Renal cortical epithelial cell (primary cell): ENCODE results near the gene CHPF2. TPM values are rescaled to one million over a fixed set of nuclear protein-coding genes. Genes with fewer than 3 reads are reported as not detected.

Experiments used
- DNase-seq: peaks from one replicate; pipeline ENCODE4 v3.0.0-alpha.2; 2011; ENCODE audit warnings: low read depth
- total RNA-seq: library from RNA; depleted of rRNA; stranded (reverse); fragments of >200 nt; gene quantifications from 2 replicates; pipeline ENCODE4 v1.2.3, GENCODE V29; 2014

The CHPF2 gene
- 49.1 and 65.9 TPM in 2 replicates for total RNA-seq

DNA sequence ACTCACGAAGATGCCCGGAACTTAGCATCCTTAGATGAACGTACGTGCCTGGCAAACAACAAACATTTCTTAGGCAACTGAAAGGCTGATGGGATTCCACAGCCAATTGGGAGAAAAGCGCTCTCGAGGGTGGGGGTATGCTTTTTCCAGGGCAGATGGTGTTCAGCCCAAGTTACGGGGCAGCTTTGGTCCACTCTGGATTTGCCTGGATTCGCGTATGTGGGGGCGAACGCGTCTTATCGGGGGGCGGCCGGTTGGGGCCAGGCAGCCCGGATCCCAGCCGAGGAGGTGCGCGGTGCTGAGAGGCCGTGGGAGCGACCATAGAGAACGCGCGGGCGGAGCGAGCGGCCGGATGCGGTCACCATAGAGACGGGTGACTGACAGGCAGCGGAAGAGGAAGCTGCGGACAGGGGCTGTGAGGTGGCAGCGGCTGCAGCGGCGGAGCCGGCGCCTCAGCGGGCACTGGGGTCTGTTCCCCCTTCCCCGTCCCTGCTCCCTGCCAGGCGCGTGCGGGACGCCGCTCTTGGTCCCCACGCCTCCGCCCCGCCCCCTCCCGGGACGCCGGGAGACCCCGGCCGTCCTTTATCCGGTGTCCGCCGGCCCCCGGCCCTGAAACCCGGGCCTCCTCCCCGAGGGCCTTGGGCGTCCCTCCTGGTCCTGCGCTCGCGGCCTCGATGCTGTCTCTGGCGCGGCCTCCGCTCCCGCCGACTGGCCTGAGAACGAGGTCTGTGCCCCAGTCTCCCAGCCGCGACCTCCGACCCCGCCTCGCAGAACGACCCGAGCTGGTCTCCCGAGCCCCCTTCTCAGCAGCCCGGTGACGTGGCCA lies at the start of gene CHPF2:
Gene CHPF2 (plus strand): TSS at position 393 of the 826 bp plus-strand sequence. CDS start 1,529 bp downstream, outside the sequence.
- DNase-seq, result peak; percentile 68

DNA sequence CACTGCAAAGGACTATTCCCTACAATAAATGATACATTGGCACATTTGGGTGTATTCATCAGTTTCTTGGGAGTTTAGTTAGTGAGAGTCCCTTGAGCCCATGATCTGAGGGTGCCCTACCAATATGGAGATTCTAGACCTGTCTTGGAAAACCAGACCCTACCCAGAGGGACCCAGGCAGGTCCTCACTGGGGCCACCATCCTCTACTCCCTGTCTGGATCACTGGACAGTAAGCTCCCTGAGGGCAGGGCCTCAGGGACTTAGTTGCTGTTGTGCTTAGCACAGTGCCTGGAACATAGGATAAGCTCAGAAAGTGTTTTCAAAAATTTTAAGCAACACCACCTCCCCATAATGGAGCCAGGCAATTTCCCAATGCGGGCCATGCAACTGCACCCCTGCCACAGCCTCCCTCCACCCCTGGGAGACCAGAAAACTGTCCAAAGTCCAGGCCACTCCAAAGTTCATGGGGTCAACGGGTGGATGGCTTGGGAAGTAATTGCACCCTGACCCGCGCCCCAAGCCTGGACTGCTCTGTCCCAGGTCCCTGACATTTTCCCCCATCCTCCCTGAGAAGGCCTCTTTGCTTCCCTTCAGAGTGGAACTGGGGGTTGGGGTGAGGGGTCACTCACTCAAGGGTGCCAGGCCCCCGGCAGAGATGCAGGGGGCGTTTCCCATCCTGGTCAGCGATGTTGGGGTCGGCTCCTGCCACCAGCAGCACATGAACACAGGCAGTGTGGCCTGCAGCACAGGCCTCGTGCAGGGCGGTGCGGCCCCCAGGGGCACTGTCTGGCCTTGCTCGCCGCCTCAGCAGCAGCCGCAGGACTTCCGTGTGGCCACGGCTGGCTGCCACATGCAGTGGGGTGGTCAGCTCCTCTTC lies 46.3 kb upstream of the CHPF2 start:
- DNase-seq, result no peak

DNA sequence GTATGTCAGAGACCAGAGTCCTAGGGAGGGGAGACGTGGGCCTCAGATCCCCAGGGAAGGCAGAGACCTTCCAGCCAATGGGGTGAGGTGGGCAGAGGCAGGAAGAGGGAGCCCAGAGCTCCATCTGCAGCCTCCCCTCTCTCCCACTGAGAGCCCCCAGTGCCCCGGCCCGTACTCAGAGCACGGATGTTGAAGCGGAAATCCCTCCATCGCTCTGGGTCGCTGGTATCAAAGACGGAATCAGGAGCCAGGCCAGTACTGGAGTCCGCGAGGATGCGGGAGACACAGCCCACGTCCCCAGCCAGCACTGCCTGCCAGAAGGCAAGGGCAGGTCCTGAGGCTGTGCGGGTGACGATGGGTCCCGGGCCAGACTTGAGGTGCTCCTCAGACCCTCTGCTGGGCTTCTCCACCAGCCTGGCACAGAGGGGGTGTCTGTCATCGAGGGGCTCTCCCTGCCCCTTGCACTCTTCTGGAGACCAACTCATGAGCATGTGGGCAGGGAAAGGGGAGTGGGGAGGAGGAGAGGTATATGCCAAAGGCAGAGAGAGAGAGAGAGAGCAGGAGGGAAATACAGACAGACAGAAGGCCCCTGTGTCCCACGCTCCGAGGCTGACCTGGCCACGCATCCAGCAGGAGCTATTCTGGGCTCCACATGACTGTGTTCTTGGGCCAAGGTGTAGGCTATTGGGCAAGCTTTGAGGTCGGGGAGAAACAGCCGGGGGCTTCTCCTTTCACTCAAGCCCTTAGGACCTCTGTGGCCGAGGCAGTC lies 45.5 kb upstream of the CHPF2 start, which contains the start of gene ASB10:
Gene ASB10 (minus strand): TSS at position 611 of the 769 bp plus-strand sequence. CDS start 120 bp downstream, at position 491.
- no peak for DNase-seq

DNA sequence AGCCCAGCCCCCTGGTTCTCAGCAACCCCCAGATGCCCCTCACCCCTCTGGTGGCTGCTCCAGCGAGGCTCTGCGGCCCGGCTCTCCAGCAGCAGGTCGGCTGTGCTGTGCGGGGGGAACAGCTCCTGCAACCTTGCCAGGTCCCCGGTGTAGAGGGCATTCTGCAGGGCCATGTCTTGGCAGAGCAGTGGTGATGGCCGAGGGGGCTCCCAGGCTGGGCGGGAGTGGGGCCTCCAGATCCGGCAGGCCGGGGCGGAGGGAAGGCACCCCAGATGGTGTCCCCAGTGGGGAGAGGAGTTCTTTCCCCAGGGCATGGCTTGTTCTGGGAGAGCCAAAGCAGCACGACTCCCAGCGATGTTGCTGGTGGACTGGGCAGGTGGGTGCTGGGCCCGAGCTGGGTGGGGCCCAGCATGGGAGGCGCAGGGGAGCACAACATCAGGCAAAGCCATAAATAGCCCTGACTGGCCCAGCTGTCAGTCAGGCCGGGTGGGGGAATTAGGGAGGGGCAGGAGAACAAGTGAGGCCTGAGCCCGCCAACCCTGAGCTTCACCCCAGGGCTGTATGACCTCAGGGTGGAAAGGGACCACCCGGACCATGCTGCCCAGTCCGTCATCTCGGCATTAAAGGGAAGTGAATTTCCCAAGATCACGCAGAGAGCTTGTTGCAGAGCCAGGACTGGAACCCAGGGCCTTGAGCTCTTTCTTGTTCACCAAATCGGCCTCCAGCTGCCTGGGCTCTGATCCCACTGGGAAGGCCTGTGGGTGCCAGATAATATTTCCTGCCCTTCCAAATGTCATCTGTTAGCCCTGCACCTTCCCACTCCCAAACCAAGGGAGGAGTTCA lies 44.7 kb upstream of the CHPF2 start:
- no peak for DNase-seq

DNA sequence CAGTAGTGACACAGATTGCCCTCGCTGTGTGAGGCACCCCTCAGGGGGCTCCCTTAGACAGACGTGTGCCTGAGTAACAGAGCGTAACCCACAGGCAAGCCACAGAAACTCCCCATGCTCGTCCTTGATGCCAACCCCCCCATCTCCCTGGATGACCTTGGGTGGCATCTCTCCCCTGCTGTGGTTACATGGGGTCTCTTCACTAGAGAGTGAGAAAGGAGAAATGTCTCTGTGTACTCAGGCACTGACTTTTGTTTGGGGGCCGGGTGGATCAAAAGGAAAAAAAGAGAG lies 44.1 kb upstream of the CHPF2 start:
- no peak for DNase-seq

GRCh38 chr7:151189038-151189437 lies 43.2 kb upstream of the CHPF2 start:
- no peak for DNase-seq

- no peak for DNase-seq
These were observed 40.7 kb upstream of the CHPF2 start for GRCh38 chr7:151191544-151191943.

GRCh38 chr7:151192002-151192539 lies 40.2 kb upstream of the CHPF2 start:
- no peak for DNase-seq

GRCh38 chr7:151193203-151193978 lies 38.9 kb upstream of the CHPF2 start:
- DNase-seq, result no peak

GRCh38 chr7:151194188-151194587 lies 38.1 kb upstream of the CHPF2 start:
- no peak for DNase-seq

DNA sequence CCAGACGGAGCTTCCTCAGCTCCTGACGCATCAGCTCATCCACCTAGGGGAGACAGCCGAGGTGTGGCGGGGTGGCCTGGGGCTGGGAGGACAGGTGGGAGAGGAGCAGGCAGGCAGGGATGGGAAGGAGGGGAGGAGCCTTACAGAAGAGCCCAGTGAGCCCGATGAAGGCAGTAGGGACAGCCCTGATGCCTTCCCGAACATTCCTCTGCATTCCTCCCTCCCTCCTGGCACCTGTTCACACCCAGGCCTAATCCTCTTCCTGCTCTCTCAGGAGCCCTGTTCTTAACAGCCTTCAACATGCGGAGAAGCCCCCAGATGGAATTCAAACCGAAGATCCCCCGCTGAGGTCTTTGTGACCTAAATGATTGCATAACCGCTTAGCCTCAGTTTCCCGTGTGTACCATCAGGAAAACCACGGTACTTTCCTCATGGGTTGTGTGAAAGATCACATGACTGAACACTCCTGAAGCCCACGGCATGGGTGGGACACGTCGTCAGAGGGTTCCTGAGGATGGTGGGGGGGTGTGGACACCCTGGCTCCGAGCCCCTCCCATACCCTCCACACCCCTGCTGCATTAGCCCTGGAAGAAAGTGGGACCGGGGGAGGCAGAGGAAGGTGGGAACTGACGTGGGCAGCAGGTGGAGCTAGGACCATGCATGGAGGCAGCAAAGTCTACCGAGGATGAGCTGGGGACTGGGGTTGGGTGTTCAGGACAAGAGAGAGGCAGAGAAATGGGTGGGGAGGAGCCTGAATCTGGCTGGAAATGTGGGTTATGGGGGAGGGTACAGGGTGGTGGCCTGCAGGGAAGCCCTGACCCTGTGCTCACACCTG lies 36.5 kb upstream of the CHPF2 start:
- DNase-seq, result no peak

GRCh38 chr7:151197932-151198331 lies 34.4 kb upstream of the CHPF2 start:
- DNase-seq, result no peak

DNA sequence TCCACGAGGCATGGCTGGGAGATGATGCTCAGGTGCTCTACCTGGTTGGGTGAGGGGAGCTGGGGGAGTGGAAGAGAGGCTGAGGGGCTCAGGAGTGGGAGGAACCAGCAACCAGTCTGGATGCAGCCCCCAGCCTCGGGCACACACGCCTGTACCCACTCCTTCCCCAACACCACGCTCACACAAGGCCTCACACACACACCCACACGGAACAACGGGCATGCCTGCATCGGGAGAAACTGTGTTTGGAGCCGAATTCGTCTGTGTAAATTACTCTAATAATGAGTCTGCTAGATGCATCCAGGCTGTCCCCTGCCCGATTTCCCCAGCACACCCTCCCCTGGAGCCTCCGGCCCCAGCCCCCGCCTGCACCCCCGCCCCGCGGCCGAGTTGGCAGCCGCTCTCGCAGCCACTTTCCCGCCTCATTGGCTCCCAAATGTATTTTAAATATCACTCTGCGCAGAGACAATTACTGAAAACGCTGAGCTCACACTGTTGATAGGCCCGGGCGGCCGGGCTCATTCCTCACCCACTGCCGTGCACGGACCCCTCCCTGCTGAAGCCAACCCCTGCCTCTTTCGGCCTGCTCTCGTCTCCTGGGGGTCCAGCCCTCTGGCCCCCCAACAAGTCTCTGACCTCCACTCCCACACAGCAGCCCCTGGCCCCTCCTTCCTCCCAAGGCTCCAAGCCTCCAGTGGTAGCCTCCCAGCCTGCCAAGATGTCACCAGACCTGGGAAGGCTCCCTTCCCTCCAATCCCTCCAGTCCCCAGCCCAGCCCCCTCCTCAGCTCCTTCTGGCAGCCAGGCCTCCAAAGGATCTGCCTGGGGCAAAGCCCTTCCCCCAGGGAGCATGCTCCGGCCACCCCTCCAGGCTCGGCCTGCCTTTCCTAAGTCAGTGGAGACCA lies 33.1 kb upstream of the CHPF2 start:
- DNase-seq, result no peak

GRCh38 chr7:151201344-151201743 lies 30.9 kb upstream of the CHPF2 start:
- no peak for DNase-seq

- DNase-seq, result no peak
These were observed 30.5 kb upstream of the CHPF2 start for GRCh38 chr7:151201751-151202150.

DNA sequence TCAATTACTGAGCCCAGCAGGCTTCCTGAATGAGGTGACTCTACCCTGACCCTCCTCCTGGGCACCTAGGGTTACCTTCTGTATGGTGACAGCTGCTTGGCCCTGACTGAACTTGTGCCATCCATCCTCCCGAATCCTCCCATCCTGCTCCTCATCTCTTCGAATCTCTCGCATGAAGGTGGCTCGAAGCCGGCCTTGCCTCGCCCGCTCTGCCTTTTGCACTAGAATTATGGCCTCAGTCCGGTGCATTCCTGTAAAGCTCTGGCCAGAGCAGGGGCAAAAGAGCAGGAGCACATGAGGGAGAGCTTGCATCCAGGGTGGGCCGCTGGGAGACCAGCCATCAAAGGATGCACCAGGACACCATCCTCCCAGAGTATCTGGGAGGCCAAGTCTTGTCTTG lies 29.4 kb upstream of the CHPF2 start:
- DNase-seq, result no peak

DNA sequence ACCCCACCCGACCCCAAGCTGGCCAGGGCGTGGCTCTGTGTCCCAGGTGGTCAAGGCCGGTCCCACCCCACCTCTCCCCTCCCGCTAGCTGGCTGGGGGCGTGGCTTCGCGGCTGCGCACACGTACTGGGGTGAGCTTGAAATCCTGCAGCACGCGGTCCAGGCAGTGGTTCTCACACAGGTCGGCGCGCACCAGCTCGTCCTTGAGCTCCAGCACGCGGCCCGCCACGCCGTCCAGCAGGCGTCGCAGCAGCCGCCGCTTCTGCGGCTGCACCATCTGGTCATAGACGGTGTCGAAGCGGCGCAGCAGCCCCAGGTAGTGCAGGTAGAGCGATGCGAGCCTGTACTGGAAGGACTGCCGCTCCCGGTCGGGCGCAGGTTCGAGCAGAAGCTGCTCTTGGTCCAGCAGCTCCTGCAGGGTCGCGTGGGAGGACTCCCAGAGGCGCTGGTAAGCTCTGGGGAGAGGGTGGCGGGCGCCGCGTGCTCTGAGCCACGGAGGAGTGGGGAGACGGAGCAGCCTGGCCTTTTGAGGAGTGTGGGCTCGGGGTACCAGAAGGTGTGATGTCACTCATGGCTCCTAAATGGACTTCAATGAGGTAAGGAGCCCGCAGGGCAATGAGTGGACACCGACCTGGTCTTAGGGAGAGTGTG lies 27.8 kb upstream of the CHPF2 start:
- DNase-seq, result no peak

- no peak for DNase-seq
These were observed 26.6 kb upstream of the CHPF2 start for GRCh38 chr7:151205730-151206129.
